Activated CD4-positive, alpha-beta T cell treated with anti-CD3 and anti-CD28 coated beads, Interleukin-2, amount 10 ng/mL, durations not matched to agents 24 days and 14 days (primary cell): ENCODE data around the gene ICAM1. TPM values are rescaled to one million over a fixed set of nuclear protein-coding genes. Genes with fewer than 3 reads are reported as not detected.

ENCODE experiments used
- DNase-seq: peaks from one replicate; pipeline ENCODE4 v3.0.0; 2022
- H3K27ac Mint-ChIP-seq: one replicate; pipeline ENCODE4 v1.8.0; 2022; ENCODE audit warnings: mild to moderate bottlenecking, mixed read lengths
- H3K27me3 Mint-ChIP-seq: one replicate; pipeline ENCODE4 v1.8.0; 2022; ENCODE audit warnings: mixed read lengths
- H3K36me3 Mint-ChIP-seq: one replicate; pipeline ENCODE4 v1.8.0; 2022; ENCODE audit warnings: low read depth, mild to moderate bottlenecking, mixed read lengths
- H3K4me1 Mint-ChIP-seq: one replicate; pipeline ENCODE4 v1.8.0; 2021; ENCODE audit warnings: mixed read lengths
- H3K4me3 Mint-ChIP-seq: one replicate; pipeline ENCODE4 v1.8.0; 2022; ENCODE audit warnings: mild to moderate bottlenecking, moderate library complexity, mixed read lengths
- H3K9me3 Mint-ChIP-seq: one replicate; pipeline ENCODE4 v1.8.0; 2021; ENCODE audit warnings: mixed read lengths
- intact Hi-C: fragments of 100-400 bp; cut with micrococcal nuclease; formaldehyde crosslinking; loops from one replicate; pipeline ENCODE4 v1.15.1; 2023
- total RNA-seq: library from RNA; stranded (reverse); gene quantifications from 2 replicates; pipeline ENCODE4 v1.2.3, GENCODE V29; 2022

ICAM1 gene
- total RNA-seq, 1 donor from 2014 or later, result 82.1 TPM

DNA sequence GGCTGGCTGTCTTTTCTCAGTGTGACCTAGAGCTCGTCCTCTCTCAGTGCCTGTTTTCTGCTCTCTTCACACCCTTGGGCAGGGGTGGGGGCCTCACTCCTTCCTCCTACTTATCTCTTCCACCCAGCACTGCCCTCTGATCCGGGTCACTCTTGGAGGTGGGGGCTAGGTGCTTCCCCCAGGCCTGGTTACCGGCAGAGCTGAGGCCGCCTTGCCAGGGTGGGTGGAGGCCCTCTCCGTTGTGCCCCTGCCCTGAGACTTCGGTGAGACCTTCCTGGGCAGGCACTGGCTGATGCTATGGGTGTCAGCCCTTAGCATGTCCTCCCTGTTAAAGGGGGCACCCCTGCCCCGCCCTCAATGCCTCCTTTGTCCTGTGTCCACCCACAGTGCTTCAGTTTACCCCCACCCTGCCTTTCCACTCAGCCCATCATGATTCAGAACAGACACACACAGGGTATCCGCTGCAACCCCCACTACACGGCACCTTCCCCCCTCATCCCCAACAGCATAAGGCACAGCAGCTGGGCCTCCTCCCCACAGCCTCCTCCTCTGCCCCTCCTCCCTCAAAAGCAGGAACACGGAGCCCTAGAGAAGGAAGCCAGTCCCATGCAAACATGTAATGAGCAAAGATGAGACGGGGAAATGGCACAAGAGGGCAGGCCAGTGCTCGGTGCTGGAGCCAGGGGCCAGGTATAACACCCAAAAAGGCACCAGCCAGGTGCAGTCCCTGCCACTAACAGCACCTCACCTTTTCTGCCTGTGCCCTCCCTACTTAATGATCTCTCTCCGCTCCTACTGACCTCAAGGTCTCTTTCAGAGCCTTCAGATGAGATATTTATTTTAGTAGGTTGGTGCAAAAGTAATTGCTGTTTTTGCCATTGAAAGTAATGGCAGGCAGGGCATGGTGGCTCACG lies 28.9 kb downstream of the ICAM1 start:
- Mint-ChIP-seq H3K27ac (no peak overlapping the region), H3K4me3 (no peak overlapping the region), H3K4me1 (peaks cover 18% of the 10 kb centered on the region), H3K36me3 (peaks cover 5% of the 10 kb centered on the region), H3K9me3 (no peaks in the 10 kb centered on the region), H3K27me3 (peaks cover 19% of the 10 kb centered on the region)
- intact Hi-C loops, result no loop called here
- no peak for DNase-seq

DNA sequence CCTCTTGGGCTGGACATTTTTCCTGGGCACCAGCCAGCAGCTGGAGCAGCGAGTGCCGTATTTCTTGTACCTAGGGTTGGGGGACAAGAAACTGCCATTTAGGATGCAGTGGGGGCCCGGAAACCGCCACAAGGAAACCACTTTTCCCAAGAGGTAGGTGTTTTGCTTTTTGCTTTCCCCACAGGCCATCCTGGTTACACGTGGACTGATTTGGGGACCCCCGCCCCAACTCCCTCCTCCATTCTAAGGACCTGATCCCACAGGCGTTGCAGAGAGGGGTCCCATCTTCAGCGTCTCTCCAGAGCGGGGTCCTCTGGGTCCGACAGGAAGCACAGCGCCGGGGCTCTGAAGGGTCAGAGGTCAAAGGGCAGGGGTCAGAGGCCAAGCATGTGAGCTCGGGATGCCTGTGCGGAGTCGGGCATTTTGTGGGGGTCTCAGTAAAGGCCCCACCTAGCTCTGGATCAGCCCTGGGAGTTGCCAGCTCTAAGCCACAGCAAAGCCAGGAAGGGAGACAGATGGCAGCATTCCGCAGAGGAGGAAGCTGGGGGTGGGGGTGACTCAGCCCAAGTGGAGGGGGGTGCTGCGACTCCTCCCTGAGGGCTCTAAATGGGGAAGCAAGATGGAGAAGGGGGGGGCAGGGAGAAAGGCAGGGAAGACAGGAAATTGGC lies 34.4 kb downstream of the ICAM1 start:
- intact Hi-C loops, result no loop called here
- H3K4me3 Mint-ChIP-seq, result no peak overlapping the region
- DNase-seq, result no peak
- H3K9me3 Mint-ChIP-seq, result no peaks in the 10 kb centered on the region
- H3K36me3 Mint-ChIP-seq, result peaks cover 3% of the 10 kb centered on the region
- no peak overlapping the region for H3K27ac Mint-ChIP-seq
- peaks cover 14% of the 10 kb centered on the region for H3K4me1 Mint-ChIP-seq
- H3K27me3 Mint-ChIP-seq, result peaks cover 5% of the 10 kb centered on the region

- no peak for DNase-seq
- intact Hi-C loops, result no loop called here
- Mint-ChIP-seq H3K9me3 (no peaks in the 10 kb centered on the region), H3K27me3 (peaks cover 3% of the 10 kb centered on the region), H3K4me3 (no peak overlapping the region), H3K36me3 (peaks cover 3% of the 10 kb centered on the region), H3K4me1 (peaks cover 14% of the 10 kb centered on the region), H3K27ac (no peak overlapping the region)
These were observed 35.4 kb downstream of the ICAM1 start for GRCh38 chr19:10306327-10306726.

DNA sequence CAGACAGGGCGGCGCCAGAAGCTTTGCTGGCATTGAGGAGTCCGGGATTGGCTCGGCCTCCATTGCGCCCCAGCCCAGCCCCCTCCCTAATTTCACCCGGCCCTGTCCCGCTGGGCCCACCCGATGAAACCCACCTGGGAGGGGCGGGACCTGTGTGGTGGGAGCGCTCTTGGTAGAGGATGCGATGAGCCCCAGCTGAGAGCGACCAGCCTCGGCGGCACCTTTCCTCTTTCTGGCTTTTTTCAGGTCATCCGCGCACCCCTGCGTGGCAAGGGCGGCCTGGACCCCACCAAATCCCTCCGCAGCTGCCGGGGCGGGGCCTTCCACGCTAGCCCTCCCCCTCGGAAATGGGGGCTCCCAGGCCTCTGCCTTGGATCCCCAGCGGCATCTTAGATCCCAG lies 38.5 kb downstream of the ICAM1 start, which contains the start of gene ZGLP1:
ZGLP1 (minus strand) TSS at position 393 of the 400 bp plus-strand sequence.
- Mint-ChIP-seq H3K27me3 (no peaks in the 10 kb centered on the region), H3K9me3 (no peaks in the 10 kb centered on the region), H3K4me3 (no peak within 1 kb of the TSS), H3K4me1 (peaks cover 8% of the 10 kb centered on the region), H3K27ac (no peak within 1 kb of the TSS), H3K36me3 (peaks cover 1% of the 10 kb centered on the region)
- DNase-seq, result no peak
- intact Hi-C loops, result no loop called here

GRCh38 chr19:10315335-10316214 lies 44.7 kb downstream of the ICAM1 start, which contains the start of gene FDX2:
FDX2 (minus strand) TSS chr19:10316015; CDS start chr19:10315996, 19 bp downstream.
- Mint-ChIP-seq H3K4me1 (peaks cover 14% of the 10 kb centered on the region), H3K36me3 (peaks cover 21% of the 10 kb centered on the region), H3K4me3 (peak within 1 kb of the TSS; percentile 86), H3K9me3 (no peaks in the 10 kb centered on the region), H3K27ac (peak within 1 kb of the TSS; percentile 83), H3K27me3 (no peaks in the 10 kb centered on the region)
- intact Hi-C loops, result loop anchor here (5.0 kb wide), 1 partner anchor 43 kb away; the partner anchor contains the start of gene ICAM1
- peak; percentile 97 for DNase-seq

- peaks cover 21% of the 10 kb centered on the region for H3K36me3 Mint-ChIP-seq
- H3K27me3 Mint-ChIP-seq, result no peaks in the 10 kb centered on the region
- intact Hi-C loops, result loop anchor here (5.0 kb wide), 1 partner anchor 44 kb away; the partner anchor contains the start of gene ICAM1
- H3K9me3 Mint-ChIP-seq, result no peaks in the 10 kb centered on the region
- H3K4me1 Mint-ChIP-seq, result peaks cover 14% of the 10 kb centered on the region
- H3K4me3 Mint-ChIP-seq, result peak overlapping the region; percentile 86
- no peak for DNase-seq
- H3K27ac Mint-ChIP-seq, result peak overlapping the region; percentile 83
These were observed 45.5 kb downstream of the ICAM1 start for GRCh38 chr19:10316229-10317044.

DNA sequence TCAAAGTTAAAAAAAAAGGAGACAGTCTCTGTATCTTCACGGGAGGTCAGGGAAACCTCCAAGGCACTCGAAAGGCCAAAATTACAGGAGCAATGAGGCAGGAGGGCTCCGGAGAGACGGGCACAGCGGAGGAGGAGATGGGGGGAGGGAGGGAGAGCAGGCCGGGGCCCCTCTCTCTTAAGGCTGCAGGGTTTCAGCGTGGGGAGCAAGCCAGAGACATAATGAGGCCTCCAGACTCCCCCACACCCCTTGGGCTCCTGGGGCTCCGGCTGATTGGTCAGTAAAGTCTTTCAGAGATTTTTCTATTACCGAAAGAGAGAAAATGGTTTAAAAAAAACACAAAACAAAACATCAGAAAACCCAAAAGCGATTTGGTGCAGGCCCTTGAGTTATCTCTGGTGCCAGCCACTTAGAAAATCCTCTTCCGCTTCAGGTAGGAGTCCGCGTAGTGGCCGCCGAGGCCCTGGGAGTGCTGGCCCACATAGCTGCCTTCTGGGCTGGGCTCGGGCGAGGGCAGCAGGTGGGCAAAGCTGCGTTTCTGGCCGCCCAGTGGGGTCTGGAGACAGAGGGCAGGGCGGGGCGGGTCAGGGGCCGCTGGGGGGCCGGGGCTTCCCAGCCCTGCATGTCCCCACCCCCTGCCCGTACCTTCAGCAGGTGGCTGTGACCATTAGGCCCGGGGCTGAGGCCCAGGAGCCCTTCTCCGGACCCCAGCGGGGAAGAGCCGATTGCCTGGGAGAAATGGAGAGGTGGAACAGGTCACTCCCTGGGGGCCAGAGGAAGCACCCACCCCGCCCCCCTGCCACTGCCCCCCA lies 46.3 kb downstream of the ICAM1 start:
- DNase-seq, result no peak
- no peak overlapping the region for H3K27ac Mint-ChIP-seq
- H3K36me3 Mint-ChIP-seq, result peaks cover 26% of the 10 kb centered on the region
- H3K9me3 Mint-ChIP-seq, result no peaks in the 10 kb centered on the region
- peaks cover 14% of the 10 kb centered on the region for H3K4me1 Mint-ChIP-seq
- intact Hi-C loops, result loop anchor here (5.0 kb wide), 1 partner anchor 45 kb away; the partner anchor contains the start of gene ICAM1
- H3K4me3 Mint-ChIP-seq, result no peak overlapping the region
- H3K27me3 Mint-ChIP-seq, result no peaks in the 10 kb centered on the region

DNA sequence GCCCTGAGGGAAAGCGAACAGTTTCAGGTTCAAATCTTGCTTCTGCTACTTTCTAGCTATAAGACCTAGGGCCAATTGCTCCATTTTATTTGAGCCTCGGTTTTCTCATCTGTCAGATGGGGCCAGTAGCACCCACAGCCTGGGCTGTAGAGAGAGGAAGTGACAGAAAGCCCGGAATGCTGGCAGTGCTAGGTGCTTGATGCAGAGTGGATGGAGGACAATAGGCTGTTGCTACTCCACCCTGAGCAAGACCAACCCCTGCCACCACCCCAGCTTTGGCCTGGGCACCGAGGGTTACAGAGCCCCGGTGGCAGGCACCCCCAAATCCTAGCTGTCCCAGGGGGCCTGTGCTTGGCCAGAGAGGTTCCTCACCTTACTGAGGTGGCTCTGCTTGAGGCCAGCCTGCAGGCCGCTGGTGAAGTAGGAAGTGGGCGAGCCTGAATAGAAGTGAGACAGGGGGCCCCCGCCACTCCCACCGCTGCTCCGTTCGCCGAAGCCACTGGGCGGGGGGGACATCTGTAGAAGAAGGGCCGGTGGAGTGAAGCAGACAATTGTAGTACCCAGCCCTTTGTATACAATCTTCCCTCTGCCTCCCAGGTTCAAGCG lies 47.0 kb downstream of the ICAM1 start:
- no peaks in the 10 kb centered on the region for H3K27me3 Mint-ChIP-seq
- intact Hi-C loops, result loop anchor here (5.0 kb wide), 1 partner anchor 46 kb away; the partner anchor contains the start of gene ICAM1
- no peak for DNase-seq
- no peak overlapping the region for H3K4me3 Mint-ChIP-seq
- H3K36me3 Mint-ChIP-seq, result peaks cover 26% of the 10 kb centered on the region
- peaks cover 14% of the 10 kb centered on the region for H3K4me1 Mint-ChIP-seq
- H3K9me3 Mint-ChIP-seq, result no peaks in the 10 kb centered on the region
- H3K27ac Mint-ChIP-seq, result no peak overlapping the region

DNA sequence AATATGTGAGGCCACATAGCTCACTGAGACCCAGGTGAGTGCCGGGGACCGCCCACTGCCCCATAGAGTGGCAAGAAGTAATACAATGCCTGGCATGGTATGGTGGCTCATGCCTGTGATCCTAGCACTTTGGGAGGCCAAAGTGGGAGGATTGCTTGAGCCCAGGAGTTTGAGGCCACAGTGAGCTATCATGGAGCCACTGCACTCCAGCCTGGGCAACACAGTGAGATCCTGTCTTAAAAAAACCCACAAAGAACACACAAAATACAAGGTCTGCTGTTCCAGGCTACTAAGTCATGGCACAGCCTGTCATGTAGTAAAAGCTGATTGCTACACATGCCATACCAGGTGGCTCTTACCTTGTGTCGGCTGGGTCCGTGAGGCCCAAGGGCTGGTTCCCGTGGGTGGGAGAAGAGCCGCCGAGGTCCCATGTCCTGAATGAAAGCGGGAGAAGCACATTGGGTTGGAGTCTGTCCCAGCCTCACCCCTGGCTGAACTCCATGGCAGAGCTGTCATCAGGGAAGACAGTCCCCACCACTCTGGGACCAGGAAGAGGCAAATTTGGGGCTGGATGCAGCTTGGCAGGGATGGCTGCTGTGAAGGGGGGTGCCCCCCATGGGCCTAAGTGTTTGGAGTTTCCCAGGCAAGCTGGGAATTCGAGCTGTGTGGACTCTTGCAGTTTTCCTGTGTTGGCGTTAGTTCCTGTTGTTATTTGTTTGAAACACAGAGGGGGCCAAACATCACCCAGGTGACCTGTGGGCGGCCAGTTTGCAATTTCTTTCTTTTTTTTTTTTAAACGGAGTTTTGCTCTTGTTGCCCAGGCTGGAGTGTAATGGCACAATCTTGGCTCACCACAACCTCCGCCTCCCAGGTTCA lies 48.1 kb downstream of the ICAM1 start:
- H3K4me1 Mint-ChIP-seq, result peaks cover 14% of the 10 kb centered on the region
- H3K27me3 Mint-ChIP-seq, result no peaks in the 10 kb centered on the region
- intact Hi-C loops, result loop anchor here (5.0 kb wide), 1 partner anchor 47 kb away; the partner anchor contains the start of gene ICAM1
- H3K9me3 Mint-ChIP-seq, result no peaks in the 10 kb centered on the region
- no peak for DNase-seq
- no peak overlapping the region for H3K27ac Mint-ChIP-seq
- H3K36me3 Mint-ChIP-seq, result peaks cover 31% of the 10 kb centered on the region
- no peak overlapping the region for H3K4me3 Mint-ChIP-seq

GRCh38 chr19:10320602-10321416 lies 49.9 kb downstream of the ICAM1 start:
- Mint-ChIP-seq H3K4me3 (no peak overlapping the region), H3K4me1 (peaks cover 6% of the 10 kb centered on the region), H3K36me3 (peaks cover 37% of the 10 kb centered on the region), H3K9me3 (no peaks in the 10 kb centered on the region), H3K27me3 (no peaks in the 10 kb centered on the region), H3K27ac (no peak overlapping the region)
- DNase-seq, result no peak
- intact Hi-C loops, result no loop called here
